ENCODE data around the gene UBE2B. TPM values are rescaled to one million over a fixed set of nuclear protein-coding genes. Genes with fewer than 3 reads are reported as not detected.

UBE2B gene
- total RNA-seq, 1 donor from 2014 or later, result 97.8 TPM

- H3K79me2 ChIP-seq (ENCODE audit: insufficient read depth, low read length), result no peaks in the 10 kb centered on the region
- Mint-ChIP-seq H3K27ac (ENCODE audit: unreplicated experiment) (no peak overlapping the region), H3K36me3 (ENCODE audit: low read depth, unreplicated experiment) (no peaks in the 10 kb centered on the region), H3K4me3 (ENCODE audit: unreplicated experiment) (no peak overlapping the region), H3K4me1 (ENCODE audit: low read depth, unreplicated experiment) (peaks cover 2% of the 10 kb centered on the region), H3K27me3 (ENCODE audit: low read depth, unreplicated experiment) (no peaks in the 10 kb centered on the region), H3K9me3 (ENCODE audit: unreplicated experiment) (no peaks in the 10 kb centered on the region)
- H3K4me2 ChIP-seq (ENCODE audit: low read length), result no peak overlapping the region
- H3K36me3 ChIP-seq (ENCODE audit: insufficient read depth, low read length), result no peaks in the 10 kb centered on the region
- FAIRE-seq (no peak), DNase-seq (ENCODE audit: low read depth) (no peak)
- no peak overlapping the region for H3K27ac ChIP-seq (ENCODE audit: low read depth, low read length)
- no peaks in the 10 kb centered on the region for H3K9me3 ChIP-seq (ENCODE audit: insufficient read depth, low read depth, low read length)
- H3K9ac ChIP-seq (ENCODE audit: low read length), result no peak overlapping the region
- no peak overlapping the region for H3K4me3 ChIP-seq (ENCODE audit: insufficient read depth, low read depth, low read length)
- TF ChIP-seq CTCF (IDR thresholded peaks at IDR 0.05; ENCODE audit: insufficient read depth, low read depth, low read length) (no peak), EZH2 (IDR thresholded peaks at IDR 0.05; ENCODE audit: insufficient read depth, low read length) (no peak)
- no peak overlapping the region for H2AFZ ChIP-seq (ENCODE audit: low read depth, low read length)
- no peaks in the 10 kb centered on the region for H3K4me1 ChIP-seq (ENCODE audit: insufficient read depth, low read length)
- no peaks in the 10 kb centered on the region for H4K20me1 ChIP-seq (ENCODE audit: insufficient read depth, low read length)
- H3K27me3 ChIP-seq (ENCODE audit: insufficient read depth, low read length), result no peaks in the 10 kb centered on the region
These were observed 56.2 kb downstream of the UBE2B start for GRCh38 chr5:134427540-134428041.

- DNase-seq (ENCODE audit: low read depth) (no peak), FAIRE-seq (no peak)
- no peaks in the 10 kb centered on the region for H4K20me1 ChIP-seq (ENCODE audit: insufficient read depth, low read length)
- no peak overlapping the region for H2AFZ ChIP-seq (ENCODE audit: low read depth, low read length)
- no peak for TF ChIP-seq EZH2 (IDR thresholded peaks at IDR 0.05; ENCODE audit: insufficient read depth, low read length)
- TF ChIP-seq CTCF (IDR thresholded peaks at IDR 0.05; ENCODE audit: insufficient read depth, low read depth, low read length), result no peak
- no peak overlapping the region for H3K4me2 ChIP-seq (ENCODE audit: low read length)
- H3K27me3 ChIP-seq (ENCODE audit: insufficient read depth, low read length), result no peaks in the 10 kb centered on the region
- H3K9ac ChIP-seq (ENCODE audit: low read length), result no peak overlapping the region
- H3K4me1 ChIP-seq (ENCODE audit: insufficient read depth, low read length), result no peaks in the 10 kb centered on the region
- peaks cover 14% of the 10 kb centered on the region for H3K4me1 Mint-ChIP-seq (ENCODE audit: low read depth, unreplicated experiment)
- no peak overlapping the region for H3K27ac Mint-ChIP-seq (ENCODE audit: unreplicated experiment)
- H3K4me3 ChIP-seq (ENCODE audit: insufficient read depth, low read depth, low read length), result no peak overlapping the region
- H3K79me2 ChIP-seq (ENCODE audit: insufficient read depth, low read length), result no peaks in the 10 kb centered on the region
- no peaks in the 10 kb centered on the region for H3K9me3 Mint-ChIP-seq (ENCODE audit: unreplicated experiment)
- H3K9me3 ChIP-seq (ENCODE audit: insufficient read depth, low read depth, low read length), result no peaks in the 10 kb centered on the region
- H3K36me3 Mint-ChIP-seq (ENCODE audit: low read depth, unreplicated experiment), result no peaks in the 10 kb centered on the region
- H3K36me3 ChIP-seq (ENCODE audit: insufficient read depth, low read length), result no peaks in the 10 kb centered on the region
- no peaks in the 10 kb centered on the region for H3K27me3 Mint-ChIP-seq (ENCODE audit: low read depth, unreplicated experiment)
- no peak overlapping the region for H3K4me3 Mint-ChIP-seq (ENCODE audit: unreplicated experiment)
- H3K27ac ChIP-seq (ENCODE audit: low read depth, low read length), result no peak overlapping the region
These were observed 58.7 kb downstream of the UBE2B start for GRCh38 chr5:134430001-134430569.

- Histone ChIP-seq H2AFZ (ENCODE audit: low read depth, low read length) (no peak overlapping the region), H3K79me2 (ENCODE audit: insufficient read depth, low read length) (no peaks in the 10 kb centered on the region), H4K20me1 (ENCODE audit: insufficient read depth, low read length) (no peaks in the 10 kb centered on the region), H3K9ac (ENCODE audit: low read length) (no peak overlapping the region), H3K36me3 (ENCODE audit: insufficient read depth, low read length) (no peaks in the 10 kb centered on the region), H3K4me3 (ENCODE audit: insufficient read depth, low read depth, low read length) (no peak overlapping the region), H3K4me2 (ENCODE audit: low read length) (no peak overlapping the region), H3K4me1 (ENCODE audit: insufficient read depth, low read length) (peaks cover 12% of the 10 kb centered on the region), H3K9me3 (ENCODE audit: insufficient read depth, low read depth, low read length) (no peaks in the 10 kb centered on the region), H3K27me3 (ENCODE audit: insufficient read depth, low read length) (no peaks in the 10 kb centered on the region), H3K27ac (ENCODE audit: low read depth, low read length) (no peak overlapping the region)
- no peak for FAIRE-seq
- DNase-seq (ENCODE audit: low read depth), result no peak
- Mint-ChIP-seq H3K9me3 (ENCODE audit: unreplicated experiment) (no peaks in the 10 kb centered on the region), H3K4me3 (ENCODE audit: unreplicated experiment) (no peak overlapping the region), H3K4me1 (ENCODE audit: low read depth, unreplicated experiment) (peaks cover 32% of the 10 kb centered on the region), H3K27me3 (ENCODE audit: low read depth, unreplicated experiment) (no peaks in the 10 kb centered on the region), H3K36me3 (ENCODE audit: low read depth, unreplicated experiment) (no peaks in the 10 kb centered on the region), H3K27ac (ENCODE audit: unreplicated experiment) (no peak overlapping the region)
- TF ChIP-seq EZH2 (IDR thresholded peaks at IDR 0.05; ENCODE audit: insufficient read depth, low read length) (no peak), CTCF (IDR thresholded peaks at IDR 0.05; ENCODE audit: insufficient read depth, low read depth, low read length) (no peak)
These were observed 60.8 kb downstream of the UBE2B start for GRCh38 chr5:134432174-134432573.
